GM21528 (cell line): Measurements from ENCODE around the gene PRKAG2.

Source experiments
- ATAC-seq: cut with Tn5 transposase; IDR thresholded peaks from one replicate; pipeline ENCODE4 v1.9.1; 2021; ENCODE audit warnings: mild to moderate bottlenecking, moderate library complexity; ENCODE audit not compliant: unreplicated experiment, low FRiP score

Gene PRKAG2

GRCh38 chr7:151735186-151735850 is 141.6 kb downstream of the PRKAG2 start:
- no peak for ATAC-seq

- ATAC-seq = no peak
These were observed 143.9 kb downstream of the PRKAG2 start for GRCh38 chr7:151732834-151733592.

- ATAC-seq = no peak
These were observed 144.6 kb downstream of the PRKAG2 start for GRCh38 chr7:151732292-151732691.

- ATAC-seq = no peak
These were observed 145.9 kb downstream of the PRKAG2 start for GRCh38 chr7:151731022-151731441.

GRCh38 chr7:151730591-151730990 is 146.3 kb downstream of the PRKAG2 start:
- no peak for ATAC-seq

- no peak for ATAC-seq
These were observed 147.4 kb downstream of the PRKAG2 start for GRCh38 chr7:151729521-151729921.

- no peak for ATAC-seq
These were observed 148.2 kb downstream of the PRKAG2 start for GRCh38 chr7:151728746-151729145.

- no peak for ATAC-seq
These were observed 148.6 kb downstream of the PRKAG2 start for GRCh38 chr7:151728286-151728660.

GRCh38 chr7:151727579-151728285 is 149.2 kb downstream of the PRKAG2 start:
- ATAC-seq = no peak

- ATAC-seq = no peak
These were observed 150.0 kb downstream of the PRKAG2 start for GRCh38 chr7:151726652-151727578.

GRCh38 chr7:151725844-151726651 is 150.9 kb downstream of the PRKAG2 start:
- no peak for ATAC-seq

GRCh38 chr7:151724920-151725584 is 151.9 kb downstream of the PRKAG2 start:
- no peak for ATAC-seq

GRCh38 chr7:151724250-151724915 is 152.5 kb downstream of the PRKAG2 start:
- no peak for ATAC-seq

- ATAC-seq = no peak
These were observed 153.6 kb downstream of the PRKAG2 start for GRCh38 chr7:151723321-151723720.

GRCh38 chr7:151722533-151722932 is 154.4 kb downstream of the PRKAG2 start:
- ATAC-seq = no peak

GRCh38 chr7:151721694-151722093 is 155.2 kb downstream of the PRKAG2 start:
- no peak for ATAC-seq

- no peak for ATAC-seq
These were observed 155.7 kb downstream of the PRKAG2 start for GRCh38 chr7:151721236-151721635.

GRCh38 chr7:151720280-151720679 is 156.6 kb downstream of the PRKAG2 start:
- ATAC-seq = no peak

GRCh38 chr7:151719897-151720242 is 157.0 kb downstream of the PRKAG2 start:
- ATAC-seq = no peak
